ENCODE measurements around the gene MEOX2. TPM values are rescaled to one million over a fixed set of nuclear protein-coding genes. Genes with fewer than 3 reads are reported as not detected.

The MEOX2 gene
- polyA plus RNA-seq, 1 donor (not counting 4 experiments of a cell fraction or from before 2014, with no cell fraction given): not detected

DNA sequence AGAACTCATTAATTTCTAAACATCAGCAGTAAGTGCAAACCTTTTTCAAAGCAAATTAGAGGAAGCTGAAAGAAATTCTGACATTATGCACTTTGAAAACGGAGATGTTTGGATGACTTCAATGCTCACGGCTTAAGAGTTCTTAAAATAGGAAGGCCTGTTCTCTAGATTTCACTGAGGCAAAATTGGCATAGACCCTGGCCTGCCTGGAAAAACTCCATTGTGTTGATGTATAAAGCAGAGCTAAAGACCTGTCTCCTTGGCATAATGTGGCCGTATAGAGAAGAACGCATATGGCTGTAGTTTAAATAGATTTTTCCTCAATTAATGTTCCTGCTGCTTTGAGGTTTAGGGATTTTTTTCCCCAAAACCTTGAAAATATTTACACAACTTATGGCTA lies 100.2 kb downstream of the MEOX2 start:
- no peak overlapping the region for H3K4me2 ChIP-seq (ENCODE audit: control insufficient read depth, extremely low read depth, insufficient read depth, low read depth, low read length)
- H3K27ac ChIP-seq (ENCODE audit: control insufficient read depth, insufficient read depth, low read length): no peak overlapping the region
- H3K27me3 ChIP-seq (ENCODE audit: control insufficient read depth, extremely low read depth, insufficient read depth, low read length): no peaks in the 10 kb centered on the region
- H3K4me3 ChIP-seq (ENCODE audit: control insufficient read depth in 2 of 3, extremely low read depth in 1 of 3, insufficient read depth in 2 of 3, low read depth in 1 of 3, low read length in 3 of 3): no peak overlapping the region
- DNase-seq (ENCODE audit: low read depth, low spot score) (no peak), FAIRE-seq (no peak)
- dilution Hi-C loops (cut with MboI; ENCODE audit: extremely low pct_ligation_motif_present, low sequenced_read_pairs): no loop called here
- H4K20me1 ChIP-seq (ENCODE audit: control insufficient read depth, extremely low read depth, insufficient read depth, low read length): no peaks in the 10 kb centered on the region
- TF ChIP-seq, protein P1, sequence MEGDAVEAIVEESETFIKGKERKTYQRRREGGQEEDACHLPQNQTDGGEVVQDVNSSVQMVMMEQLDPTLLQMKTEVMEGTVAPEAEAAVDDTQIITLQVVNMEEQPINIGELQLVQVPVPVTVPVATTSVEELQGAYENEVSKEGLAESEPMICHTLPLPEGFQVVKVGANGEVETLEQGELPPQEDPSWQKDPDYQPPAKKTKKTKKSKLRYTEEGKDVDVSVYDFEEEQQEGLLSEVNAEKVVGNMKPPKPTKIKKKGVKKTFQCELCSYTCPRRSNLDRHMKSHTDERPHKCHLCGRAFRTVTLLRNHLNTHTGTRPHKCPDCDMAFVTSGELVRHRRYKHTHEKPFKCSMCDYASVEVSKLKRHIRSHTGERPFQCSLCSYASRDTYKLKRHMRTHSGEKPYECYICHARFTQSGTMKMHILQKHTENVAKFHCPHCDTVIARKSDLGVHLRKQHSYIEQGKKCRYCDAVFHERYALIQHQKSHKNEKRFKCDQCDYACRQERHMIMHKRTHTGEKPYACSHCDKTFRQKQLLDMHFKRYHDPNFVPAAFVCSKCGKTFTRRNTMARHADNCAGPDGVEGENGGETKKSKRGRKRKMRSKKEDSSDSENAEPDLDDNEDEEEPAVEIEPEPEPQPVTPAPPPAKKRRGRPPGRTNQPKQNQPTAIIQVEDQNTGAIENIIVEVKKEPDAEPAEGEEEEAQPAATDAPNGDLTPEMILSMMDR (optimal IDR thresholded peaks at IDR 0.05 in 1 of 3, IDR thresholded peaks at IDR 0.05 in 1 of 3, conservative IDR thresholded peaks at IDR 0.05 in 1 of 3; ENCODE audit: extremely low read depth in 1 of 3, insufficient read depth in 2 of 3, low read length in 3 of 3): no peak
- H3K4me1 ChIP-seq (ENCODE audit: control insufficient read depth, extremely low read depth, insufficient read depth, low read length): no peaks in the 10 kb centered on the region
- no peaks in the 10 kb centered on the region for H3K9me3 ChIP-seq (ENCODE audit: control insufficient read depth, low read depth, low read length)
- no peak overlapping the region for H3K9ac ChIP-seq (ENCODE audit: control insufficient read depth, extremely low read depth, insufficient read depth, low read length)
- H3K36me3 ChIP-seq (ENCODE audit: control insufficient read depth in 2 of 2, extremely low read depth in 1 of 2, insufficient read depth in 2 of 2, low read length in 2 of 2): no peaks in the 10 kb centered on the region
- no peak overlapping the region for H2AFZ ChIP-seq (ENCODE audit: control insufficient read depth, low read length)
- no peaks in the 10 kb centered on the region for H3K79me2 ChIP-seq (ENCODE audit: control insufficient read depth, insufficient read depth, low read length)
- H3K9me1 ChIP-seq (ENCODE audit: control insufficient read depth, extremely low read depth, insufficient read depth, low read length): no peaks in the 10 kb centered on the region

DNA sequence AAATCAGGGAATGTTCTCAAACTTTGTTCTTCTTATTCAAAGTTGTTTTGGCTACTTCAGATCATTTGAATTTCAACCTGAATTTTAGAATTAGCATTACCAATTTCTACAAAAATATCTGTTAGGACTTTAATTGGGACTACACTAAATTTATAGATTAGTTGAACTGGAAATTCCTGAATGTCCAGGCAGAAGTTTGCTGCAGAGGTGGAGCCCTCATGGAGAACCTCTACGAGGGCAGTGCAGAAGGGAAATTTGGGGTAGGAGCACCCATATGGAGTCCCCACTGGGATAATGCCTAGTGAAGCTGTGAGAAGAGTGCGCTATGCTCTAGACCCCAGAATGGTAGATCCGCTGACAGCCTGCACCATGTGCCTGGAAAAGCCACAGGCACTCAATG lies 101.9 kb downstream of the MEOX2 start:
- TF ChIP-seq, protein P1 (optimal IDR thresholded peaks at IDR 0.05 in 1 of 3, IDR thresholded peaks at IDR 0.05 in 1 of 3, conservative IDR thresholded peaks at IDR 0.05 in 1 of 3; ENCODE audit: extremely low read depth in 1 of 3, insufficient read depth in 2 of 3, low read length in 3 of 3): no peak
- no peak for TF ChIP-seq EZH2 (IDR thresholded peaks at IDR 0.05; ENCODE audit: low read length)
- no peak overlapping the region for H3K27ac ChIP-seq (ENCODE audit: control insufficient read depth, insufficient read depth, low read length)
- no peak for DNase-seq (ENCODE audit: low read depth, low spot score)
- H3K4me2 ChIP-seq (ENCODE audit: control insufficient read depth, extremely low read depth, insufficient read depth, low read depth, low read length): no peak overlapping the region
- H3K4me3 ChIP-seq (ENCODE audit: control insufficient read depth in 2 of 3, extremely low read depth in 1 of 3, insufficient read depth in 2 of 3, low read depth in 1 of 3, low read length in 3 of 3): no peak overlapping the region
- H3K9ac ChIP-seq (ENCODE audit: control insufficient read depth, extremely low read depth, insufficient read depth, low read length): no peak overlapping the region
- no peak overlapping the region for H2AFZ ChIP-seq (ENCODE audit: control insufficient read depth, low read length)
- dilution Hi-C loops (cut with MboI; ENCODE audit: extremely low pct_ligation_motif_present, low sequenced_read_pairs): no loop called here
- H3K36me3 ChIP-seq (ENCODE audit: control insufficient read depth in 2 of 2, extremely low read depth in 1 of 2, insufficient read depth in 2 of 2, low read length in 2 of 2): no peaks in the 10 kb centered on the region
- no peaks in the 10 kb centered on the region for H3K79me2 ChIP-seq (ENCODE audit: control insufficient read depth, insufficient read depth, low read length)
- no peaks in the 10 kb centered on the region for H4K20me1 ChIP-seq (ENCODE audit: control insufficient read depth, extremely low read depth, insufficient read depth, low read length)
- no peaks in the 10 kb centered on the region for H3K4me1 ChIP-seq (ENCODE audit: control insufficient read depth, extremely low read depth, insufficient read depth, low read length)
- no peaks in the 10 kb centered on the region for H3K9me1 ChIP-seq (ENCODE audit: control insufficient read depth, extremely low read depth, insufficient read depth, low read length)
- no peaks in the 10 kb centered on the region for H3K27me3 ChIP-seq (ENCODE audit: control insufficient read depth, extremely low read depth, insufficient read depth, low read length)
- FAIRE-seq: no peak
- no peaks in the 10 kb centered on the region for H3K9me3 ChIP-seq (ENCODE audit: control insufficient read depth, low read depth, low read length)
